Jurkat, Clone E6-1 (cell line): Measurements from ENCODE around the gene MRPL39. TPM values are rescaled to one million over a fixed set of nuclear protein-coding genes. Genes with fewer than 3 reads are reported as not detected.
"Not testable (repeated sequence)": the region's sequence is repeated elsewhere in the genome, so short reads cannot be mapped to it uniquely, and the experiment has no call there.

Source experiments
- DNase-seq: peaks from one replicate; pipeline ENCODE4 v3.0.0-alpha.2; 2011; ENCODE audit warnings: low read depth, low spot score
- H3K4me3 ChIP-seq: 2 replicates; pipeline ENCODE4 v1.5.1; 2011; ENCODE audit warnings: mild to moderate bottlenecking, low read length, control low read depth, moderate library complexity
- polyA plus RNA-seq: library from polyadenylated mRNA; unstranded; fragments of >200 nt; gene quantifications from one replicate; pipeline ENCODE4 v1.2.1, GENCODE V29; 2012; ENCODE audit warnings: missing spikeins; ENCODE audit not compliant: insufficient read length, insufficient read depth

MRPL39 gene
- 109 TPM for polyA plus RNA-seq

DNA sequence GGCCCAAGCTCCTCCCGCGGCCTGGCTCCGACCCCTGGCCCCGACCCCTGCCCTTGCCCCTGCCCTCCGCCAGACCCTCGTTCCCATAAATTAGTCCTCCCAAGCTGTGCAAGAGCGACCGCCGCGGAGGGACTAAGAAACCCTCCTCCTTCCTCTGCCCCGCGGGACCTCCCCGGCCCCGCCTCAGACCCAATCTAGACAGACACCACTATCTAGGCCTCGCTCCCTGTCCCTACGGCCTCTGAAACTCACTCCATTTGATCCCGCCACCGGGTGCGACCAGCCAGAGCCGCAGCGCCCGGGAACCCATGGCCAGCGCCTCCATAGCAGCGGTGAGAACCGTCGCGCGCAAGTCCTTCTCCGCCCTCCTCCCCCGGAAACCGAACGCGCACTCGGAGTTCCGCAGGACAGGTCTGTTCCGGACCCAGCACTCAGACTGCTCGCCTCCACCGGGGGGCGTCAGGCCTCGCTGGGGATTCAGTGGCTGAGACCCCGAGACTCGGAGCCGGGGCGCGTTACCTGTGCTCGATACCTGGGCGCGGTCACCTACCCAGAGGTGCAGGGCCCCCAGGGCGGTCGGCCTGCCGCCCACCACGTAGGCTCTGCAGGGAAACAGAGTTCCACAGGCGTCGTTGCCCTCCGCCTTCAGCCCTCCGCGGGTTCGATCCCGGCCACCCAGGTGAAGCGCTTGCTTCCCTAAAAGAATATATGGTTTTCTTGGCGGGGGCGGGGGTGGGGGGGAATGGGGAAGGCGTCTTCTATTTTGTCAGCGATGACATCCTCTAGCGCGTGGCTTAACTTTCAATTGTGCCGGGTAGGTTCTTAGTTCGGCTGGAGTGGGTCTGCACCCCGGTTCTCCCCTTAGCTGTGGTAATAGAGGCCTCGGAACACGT is at the start of gene MRPL39:
Gene MRPL39 (minus strand): TSS at position 331 of the 893 bp plus-strand sequence. CDS start 6 bp downstream, at position 325.
- DNase-seq: peak; percentile 85

DNA sequence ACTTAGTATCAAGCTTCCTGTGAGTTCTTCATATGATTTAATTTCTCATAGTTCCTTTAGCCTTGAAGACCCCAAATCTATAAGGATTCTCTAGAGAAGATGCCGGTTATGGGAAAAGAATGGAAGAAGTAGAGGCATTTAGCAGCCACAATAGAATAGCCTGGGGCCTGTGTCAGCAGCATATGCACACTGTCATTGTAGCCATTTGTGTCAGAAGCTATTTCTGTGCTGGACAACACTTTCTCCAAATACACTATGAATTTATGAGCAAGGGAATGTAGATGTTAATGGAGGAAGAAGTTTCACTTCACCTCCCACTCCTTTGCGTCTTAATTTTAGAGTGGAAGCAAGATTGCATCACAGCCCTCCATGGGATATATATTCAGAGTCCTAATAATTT is 49.1 kb upstream of the MRPL39 start:
- no peak overlapping the region for H3K4me3 ChIP-seq
- DNase-seq: no peak

More for the DNA sequence above, at the start of gene MRPL39:
- H3K4me3 ChIP-seq: peak within 1 kb of the TSS; percentile 95

DNA sequence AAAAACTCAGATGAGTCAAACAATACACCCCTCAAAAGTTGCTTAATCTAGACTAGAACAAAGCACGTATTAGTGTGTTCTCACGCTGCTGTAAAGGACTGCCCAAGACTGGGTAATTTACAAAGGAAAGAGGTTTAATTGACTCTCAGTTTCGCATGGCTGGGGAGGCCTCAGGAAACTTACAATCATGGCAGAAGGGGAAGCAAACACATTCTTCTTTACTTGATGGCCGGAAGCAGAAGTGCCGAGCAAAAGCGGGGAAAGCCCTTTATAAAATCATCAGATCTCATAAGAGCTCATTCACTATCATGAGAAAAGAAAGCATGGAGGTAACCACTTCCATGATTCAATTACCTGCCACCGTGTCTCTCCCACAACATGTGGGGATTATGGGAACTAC is 41.9 kb upstream of the MRPL39 start:
- DNase-seq: no peak
- H3K4me3 ChIP-seq: no peak overlapping the region

DNA sequence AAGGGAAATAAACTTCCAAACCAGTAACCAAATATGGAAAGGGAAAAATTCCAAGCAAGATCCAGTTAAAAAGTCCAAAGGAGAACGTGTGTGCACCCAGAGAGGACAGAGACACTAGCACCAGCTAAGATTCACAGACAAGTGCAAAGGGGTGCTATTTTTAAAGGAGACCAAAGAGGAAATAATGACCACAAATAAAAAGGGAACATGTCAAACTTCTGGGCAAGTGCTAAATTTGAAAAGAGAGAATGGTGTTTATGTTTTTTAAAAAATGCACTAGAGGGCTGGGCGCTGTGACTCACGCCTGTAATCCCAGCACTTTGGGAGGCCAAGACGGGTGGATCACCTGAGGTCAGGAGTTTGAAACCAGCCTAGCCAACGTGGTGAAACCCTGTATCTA is 40.4 kb upstream of the MRPL39 start:
- no peak overlapping the region for H3K4me3 ChIP-seq
- DNase-seq: no peak

DNA sequence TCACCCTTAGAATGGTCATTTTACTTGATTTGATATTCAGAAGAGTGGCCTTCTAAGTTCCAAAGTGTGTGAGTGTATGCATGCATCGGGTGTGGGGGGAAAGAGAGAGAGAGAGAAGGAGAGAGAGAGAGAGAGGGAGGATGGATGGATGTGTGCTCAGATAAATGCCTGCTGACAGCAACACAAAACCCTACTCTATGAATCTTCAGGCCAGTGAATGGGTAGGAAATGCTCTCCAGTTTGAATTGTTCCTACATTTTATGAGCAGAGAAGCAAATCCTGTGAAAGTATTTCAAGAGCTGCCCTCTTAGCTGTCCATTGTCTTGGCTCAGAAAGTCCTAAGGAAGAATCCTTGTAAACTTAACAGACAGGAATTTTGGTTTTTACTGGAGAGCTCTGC is 39.2 kb upstream of the MRPL39 start:
- no peak for DNase-seq
- no peak overlapping the region for H3K4me3 ChIP-seq

DNA sequence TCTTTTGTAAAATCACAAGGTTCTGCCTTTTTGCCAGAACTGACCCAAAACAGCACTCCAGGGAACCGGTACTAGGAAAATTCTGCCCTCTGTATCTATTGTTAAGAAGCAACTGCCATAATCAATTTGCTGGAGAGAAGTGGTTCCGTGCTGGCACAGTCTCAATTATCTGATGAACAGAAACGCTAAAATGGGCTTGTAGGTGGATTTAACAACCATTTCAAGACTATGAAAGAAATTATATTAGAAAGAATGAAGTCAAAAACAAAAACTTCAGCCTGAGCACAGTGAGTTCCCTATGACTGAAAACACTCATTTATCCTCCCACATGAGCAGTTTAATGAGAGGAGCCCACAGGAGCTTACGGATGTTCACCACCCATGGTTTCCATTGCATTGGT is 36.2 kb upstream of the MRPL39 start:
- DNase-seq: no peak
- no peak overlapping the region for H3K4me3 ChIP-seq

DNA sequence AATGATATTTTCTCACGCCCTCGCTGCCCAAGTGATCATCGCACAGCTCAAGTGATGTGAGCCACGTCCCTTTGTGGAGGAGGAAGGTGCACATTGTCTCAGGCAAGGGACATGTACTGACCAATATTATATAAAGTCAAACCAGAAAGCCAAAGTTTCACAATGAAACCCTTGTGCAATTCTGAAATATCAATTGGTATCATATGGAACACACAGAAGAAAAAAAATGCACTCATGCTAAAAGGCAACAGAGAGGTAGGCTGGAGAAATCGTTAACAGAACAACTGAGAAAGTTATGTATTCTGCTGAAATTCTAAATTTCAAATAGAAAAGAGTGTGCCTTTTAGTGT is 33.6 kb upstream of the MRPL39 start:
- no peak for DNase-seq
- no peak overlapping the region for H3K4me3 ChIP-seq

DNA sequence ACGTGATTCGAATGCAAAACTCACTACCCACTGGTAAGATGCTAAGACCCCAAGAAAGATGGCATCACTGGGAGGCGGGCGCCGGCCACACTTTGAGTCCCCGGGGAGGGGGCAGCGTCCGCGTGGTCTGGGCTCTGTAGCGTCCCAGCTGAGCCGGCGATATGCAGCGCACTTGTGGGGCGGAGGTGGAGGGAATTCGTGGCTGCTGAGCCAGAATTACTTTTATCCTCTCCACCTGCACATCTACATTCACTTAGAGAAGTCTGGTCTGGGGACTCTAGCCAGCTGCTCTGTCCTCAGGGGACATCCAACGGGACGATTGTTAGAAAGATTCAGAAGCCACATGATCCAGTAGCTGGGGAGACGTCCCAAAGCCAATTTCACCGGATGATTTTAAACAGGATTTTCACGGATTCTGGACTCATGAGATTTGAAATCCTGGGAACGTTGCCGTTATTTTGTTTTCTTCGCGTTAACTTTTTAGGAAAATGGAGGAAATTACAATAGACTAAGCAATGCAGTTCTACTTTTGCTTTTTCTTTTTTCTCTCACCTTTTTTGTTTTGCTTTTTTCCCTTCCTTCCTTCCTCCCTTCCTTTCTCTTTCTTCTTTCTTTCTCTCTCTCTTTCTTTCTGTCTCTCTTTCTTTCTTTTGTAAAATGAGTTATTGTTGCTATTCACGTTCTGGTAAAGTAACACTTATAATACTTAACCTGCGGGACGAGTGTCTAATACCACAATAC is 33.1 kb upstream of the MRPL39 start:
- DNase-seq: no peak
- H3K4me3 ChIP-seq: peak overlapping the region; percentile 55

DNA sequence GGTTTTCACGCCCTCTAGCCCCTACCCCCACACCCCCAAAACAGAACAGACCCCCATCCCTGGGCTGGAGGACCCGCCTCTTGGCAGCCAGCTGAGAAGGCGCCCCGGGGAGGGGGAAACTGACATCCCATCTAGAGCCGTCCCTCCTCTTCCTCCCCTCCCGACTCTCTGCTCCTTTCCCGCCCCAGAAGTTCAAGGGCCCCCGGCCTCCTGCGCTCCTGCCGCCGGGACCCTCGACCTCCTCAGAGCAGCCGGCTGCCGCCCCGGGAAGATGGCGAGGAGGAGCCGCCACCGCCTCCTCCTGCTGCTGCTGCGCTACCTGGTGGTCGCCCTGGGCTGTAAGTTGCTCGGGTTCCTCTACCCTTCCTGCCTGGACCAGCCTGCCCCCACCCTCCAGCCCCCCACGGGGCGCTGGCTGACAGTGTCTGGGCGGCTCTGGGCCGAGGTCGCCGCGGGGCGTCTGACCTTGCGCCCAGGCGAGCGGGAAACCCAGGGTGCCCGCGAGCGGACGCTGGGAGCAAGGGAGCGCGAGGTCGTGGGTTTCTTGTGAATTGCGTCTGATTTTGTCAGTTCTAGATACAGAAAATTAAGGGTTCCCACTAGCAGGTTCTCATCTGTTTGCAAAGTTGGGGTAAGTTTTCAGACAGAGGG is 32.4 kb upstream of the MRPL39 start:
- peak; percentile 19 for DNase-seq

DNA sequence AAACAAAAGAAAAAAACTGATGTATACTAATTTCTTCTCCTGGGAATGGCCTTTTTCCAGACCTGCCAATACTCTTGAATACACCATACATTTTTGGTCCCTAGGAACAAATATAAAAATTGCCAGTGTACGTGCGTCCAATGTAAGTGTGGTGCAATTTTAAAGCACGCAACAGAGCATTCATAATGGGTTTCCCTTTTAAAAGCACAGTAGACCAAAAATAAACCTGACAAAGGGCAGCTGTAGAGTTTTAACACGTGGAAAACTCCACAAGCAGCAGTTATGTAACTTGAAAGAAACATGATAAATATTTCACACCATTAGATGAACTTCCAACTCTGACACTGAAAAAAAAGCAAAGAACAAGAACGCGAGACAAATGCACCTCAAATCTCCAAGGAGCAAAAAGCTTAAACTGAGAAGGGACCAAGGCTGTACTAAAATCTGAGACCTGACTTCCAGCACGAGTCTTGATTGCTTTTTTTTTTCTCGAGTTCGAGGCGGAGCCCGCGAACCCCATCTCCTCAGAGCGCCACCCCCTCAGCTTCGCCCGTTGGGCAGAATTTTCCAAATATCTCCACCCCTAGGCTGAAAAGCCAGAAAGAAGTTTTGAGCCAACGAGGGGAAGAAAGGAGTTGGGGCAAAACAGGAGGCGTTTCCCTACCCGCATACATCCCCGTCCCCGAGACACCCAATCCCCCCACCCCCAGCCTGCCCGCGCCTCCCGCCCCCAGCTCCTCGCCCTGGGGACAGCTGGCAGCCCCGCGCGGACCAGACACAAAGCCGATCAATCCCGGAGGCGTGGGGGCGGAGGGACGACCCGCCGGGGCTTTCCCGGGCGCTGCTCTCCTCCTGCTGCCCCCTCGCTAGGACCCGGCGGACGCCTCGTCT is 31.6 kb upstream of the MRPL39 start, which contains the start of gene JAM2:
Gene JAM2 (plus strand): TSS at position 599 of the 891 bp plus-strand sequence. CDS start 564 bp downstream, outside the sequence.
- no peak for DNase-seq
- H3K4me3 ChIP-seq: peak within 1 kb of the TSS; percentile 55

More for the DNA sequence above, 32.4 kb upstream of the MRPL39 start:
- peak overlapping the region; percentile 55 for H3K4me3 ChIP-seq

DNA sequence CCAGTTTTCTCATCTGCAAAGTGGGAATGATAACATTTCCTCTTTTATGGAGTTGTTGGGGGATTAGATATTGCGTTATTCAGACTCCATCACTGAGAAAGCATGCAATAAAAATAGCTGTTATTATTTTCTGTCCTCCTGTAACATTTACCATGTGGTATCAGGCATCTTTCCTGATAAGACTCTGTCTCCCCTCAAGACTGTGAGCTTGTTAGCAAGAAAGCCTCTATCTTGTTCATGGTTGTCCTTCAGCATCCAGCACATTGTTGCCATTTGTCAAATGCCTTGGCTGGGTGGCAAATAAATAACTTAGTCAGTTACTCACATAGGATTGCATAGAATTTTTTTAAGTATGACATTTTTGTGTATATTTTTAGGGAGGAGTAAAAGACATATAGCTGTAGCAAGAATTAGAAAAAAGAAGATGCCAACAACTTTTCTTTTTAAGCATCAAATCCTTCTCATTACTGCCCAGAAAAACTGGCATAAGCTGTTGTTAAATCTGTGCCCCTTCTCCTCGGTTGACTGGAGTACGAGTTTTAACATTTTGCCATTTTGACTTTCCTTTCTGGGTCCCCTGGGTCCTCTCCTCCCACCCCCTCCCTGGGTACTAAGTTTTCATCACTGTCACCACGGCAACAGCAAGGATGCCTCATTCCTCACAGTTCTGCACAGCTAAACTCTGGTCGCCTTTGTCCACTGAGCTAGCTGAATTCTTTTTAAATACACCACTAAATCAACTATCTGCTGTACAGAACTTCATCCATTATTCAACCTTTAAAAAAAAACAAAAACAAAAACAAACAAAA is 30.8 kb upstream of the MRPL39 start:
- DNase-seq: no peak
- no peak overlapping the region for H3K4me3 ChIP-seq

DNA sequence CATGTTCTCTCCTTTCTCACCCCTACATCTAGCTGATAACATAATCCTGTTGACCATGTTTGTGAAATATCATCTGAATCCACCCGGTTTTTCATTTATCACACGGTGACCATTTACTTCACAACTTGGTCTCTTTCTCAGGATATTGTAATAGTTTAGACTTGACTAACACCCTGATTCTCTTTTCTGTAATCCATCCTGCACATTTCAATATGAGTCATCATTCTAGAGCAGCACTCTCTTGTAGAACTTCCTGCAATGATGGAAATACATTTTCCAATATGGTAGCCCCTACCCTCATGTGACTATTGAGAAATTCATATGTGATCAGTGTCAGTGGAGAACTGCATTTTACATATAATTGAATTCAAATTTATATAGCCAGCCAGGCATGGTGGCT is 29.4 kb upstream of the MRPL39 start:
- DNase-seq: no peak
- H3K4me3 ChIP-seq: no peak overlapping the region

DNA sequence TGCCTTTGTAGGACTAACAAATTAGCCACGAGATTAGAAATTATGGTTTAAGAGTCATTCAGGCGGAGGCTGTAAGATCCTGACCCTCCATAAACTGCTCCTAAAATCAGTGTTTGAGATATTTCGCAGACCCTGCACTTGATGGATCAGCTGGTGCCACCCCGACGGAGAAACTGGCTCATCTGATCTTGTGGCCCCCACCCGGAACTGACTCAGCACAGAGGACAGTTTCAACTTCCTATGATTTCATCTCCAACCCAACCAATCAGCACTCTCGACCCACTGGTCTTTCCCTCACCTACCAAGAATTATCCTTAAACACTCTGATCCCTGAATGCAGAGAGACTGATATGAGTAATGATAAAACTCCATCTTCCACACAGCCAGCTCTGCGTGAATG is 28.0 kb upstream of the MRPL39 start:
- DNase-seq: no peak
- H3K4me3 ChIP-seq: no peak overlapping the region

DNA sequence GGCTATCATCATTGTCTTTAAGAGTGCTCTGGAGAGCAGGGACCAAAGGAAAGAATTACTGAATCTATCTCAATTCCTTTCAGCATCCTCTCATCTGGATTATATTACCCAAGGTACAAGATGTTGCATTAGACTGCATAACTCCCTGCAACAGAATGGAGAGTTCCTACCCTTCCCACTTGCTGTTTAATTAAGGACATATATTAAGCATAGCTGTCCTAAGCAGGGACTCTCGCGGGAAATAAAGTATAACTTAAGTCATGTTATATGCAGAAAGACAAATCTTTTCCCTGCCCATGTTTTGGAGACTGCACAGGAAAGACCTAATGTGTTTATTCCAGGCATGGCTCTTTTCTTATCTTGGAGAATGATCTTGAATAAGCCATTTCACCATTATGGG is 25.0 kb upstream of the MRPL39 start:
- H3K4me3 ChIP-seq: no peak overlapping the region
- DNase-seq: no peak

DNA sequence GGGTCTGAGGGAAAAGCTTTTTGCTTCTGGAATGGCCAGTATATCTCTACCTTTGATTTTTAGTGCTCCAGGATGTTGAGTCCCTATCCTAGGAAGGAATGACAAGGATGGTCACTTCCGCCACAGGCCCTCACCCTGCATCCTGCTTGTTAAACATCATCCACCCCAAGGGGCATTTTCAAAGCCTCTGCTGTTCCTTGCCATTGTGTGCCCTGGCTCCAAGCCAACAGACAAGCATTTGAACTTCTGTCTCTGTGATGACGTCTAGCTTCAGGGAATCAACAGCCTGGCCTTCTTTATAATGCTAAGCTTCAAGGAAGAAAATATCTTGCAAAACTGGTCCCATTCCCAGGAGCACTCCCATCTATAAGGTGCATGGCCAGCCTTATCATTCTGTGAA is 19.5 kb upstream of the MRPL39 start:
- no peak for DNase-seq

DNA sequence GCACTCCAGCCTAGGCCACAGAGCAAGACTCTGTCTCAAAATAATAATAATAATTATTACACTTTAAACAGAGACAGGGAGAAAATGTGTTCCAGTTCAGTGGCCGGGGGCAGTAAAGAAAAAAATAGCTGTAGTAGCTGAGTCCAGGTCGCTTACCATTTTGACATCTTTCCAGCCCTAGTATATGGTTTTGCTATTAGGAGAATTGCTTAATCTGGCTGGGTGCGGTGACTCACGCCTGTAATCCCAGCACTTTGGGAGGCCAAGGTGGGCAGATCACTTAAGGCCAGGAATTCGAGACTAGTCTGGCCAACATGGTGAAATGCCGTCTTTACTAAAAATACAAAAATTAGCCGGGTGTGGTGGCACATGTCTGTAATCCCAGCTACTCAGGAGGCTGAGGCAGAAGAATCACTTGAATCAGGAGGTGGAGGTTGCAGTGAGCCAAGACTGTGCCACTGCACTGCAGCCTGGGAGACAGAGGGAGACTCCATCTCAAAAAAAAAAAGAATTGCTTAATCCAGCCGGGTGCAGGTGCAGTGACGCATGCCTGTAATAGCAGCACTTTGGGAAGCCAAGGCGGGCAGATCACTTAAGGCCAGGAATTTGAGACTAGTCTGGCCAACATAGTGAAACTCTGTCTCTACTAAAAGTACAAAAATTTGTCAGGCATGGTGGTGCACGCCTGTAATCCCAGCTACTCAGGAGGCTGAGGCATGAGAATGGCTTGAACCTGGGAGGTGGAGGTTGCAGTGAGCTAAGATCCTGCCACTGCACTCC is 18.7 kb upstream of the MRPL39 start:
- not testable (repeated sequence) for H3K4me3 ChIP-seq, DNase-seq

More for the DNA sequence above, 19.5 kb upstream of the MRPL39 start:
- no peak overlapping the region for H3K4me3 ChIP-seq

DNA sequence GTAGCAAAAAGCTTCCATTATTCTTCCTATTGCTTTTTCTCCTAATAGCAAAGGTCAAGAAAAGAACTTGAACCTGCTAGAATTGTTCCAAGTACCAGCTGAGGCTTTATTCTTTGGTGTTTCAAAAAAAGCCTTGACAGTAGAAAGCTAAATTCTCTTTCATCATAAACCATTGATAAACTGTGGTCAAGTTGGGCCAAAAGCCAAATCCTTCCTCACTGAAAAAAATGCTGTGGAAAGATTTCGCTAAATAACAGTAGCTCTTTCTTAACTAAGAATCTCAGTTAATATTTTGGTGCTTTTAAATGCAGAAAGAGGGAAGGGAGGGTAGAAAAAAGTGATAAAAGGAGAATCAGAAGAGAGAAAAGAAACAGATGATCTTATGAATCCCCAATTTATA is 17.8 kb upstream of the MRPL39 start:
- no peak for DNase-seq
- no peak overlapping the region for H3K4me3 ChIP-seq
